HL-60/S4 treated with retinoic acid at 250 ng/mL for 4 days and 3 days (cell line): Measurements from ENCODE around the gene CXCL16.

ENCODE experiments used
- in situ Hi-C: fragments of 300-500 bp; cut with MboI; formaldehyde crosslinking; loops from 2 replicates; pipeline ENCODE4 v1.7.0; 2022; ENCODE audit warnings: low sequenced_read_pairs

Gene CXCL16

GRCh38 chr17:4722678-4723240, 17.0 kb downstream of the CXCL16 start:
- in situ Hi-C loops = no loop called here

GRCh38 chr17:4721203-4722135, 18.3 kb downstream of the CXCL16 start:
- in situ Hi-C loops = no loop called here

- in situ Hi-C loops = no loop called here
These were observed 18.9 kb downstream of the CXCL16 start for GRCh38 chr17:4720787-4721186.

GRCh38 chr17:4719684-4720221, 20.0 kb downstream of the CXCL16 start:
- in situ Hi-C loops = loop anchor here (10.0 kb wide), 1 partner anchor 165 kb away; no protein-coding TSS in a partner anchor

GRCh38 chr17:4719146-4719545, 20.6 kb downstream of the CXCL16 start:
- in situ Hi-C loops = loop anchor here (10.0 kb wide), 1 partner anchor 166 kb away; no protein-coding TSS in a partner anchor

- in situ Hi-C loops = loop anchor here (10.0 kb wide), 1 partner anchor 167 kb away; no protein-coding TSS in a partner anchor
These were observed 21.5 kb downstream of the CXCL16 start for GRCh38 chr17:4718276-4718675.

- in situ Hi-C loops = loop anchor here (10.0 kb wide), 1 partner anchor 167 kb away; no protein-coding TSS in a partner anchor
These were observed 21.9 kb downstream of the CXCL16 start for GRCh38 chr17:4717791-4718190.

GRCh38 chr17:4716081-4716480, 23.6 kb downstream of the CXCL16 start:
- in situ Hi-C loops = loop anchor here (10.0 kb wide), 1 partner anchor 169 kb away; no protein-coding TSS in a partner anchor

- in situ Hi-C loops = loop anchor here (10.0 kb wide), 1 partner anchor 170 kb away; no protein-coding TSS in a partner anchor
These were observed 24.5 kb downstream of the CXCL16 start for GRCh38 chr17:4715063-4715744.

- in situ Hi-C loops = loop anchor here (10.0 kb wide), 1 partner anchor 170 kb away; no protein-coding TSS in a partner anchor
These were observed 25.2 kb downstream of the CXCL16 start for GRCh38 chr17:4714340-4715062.

- in situ Hi-C loops = loop anchor here (10.0 kb wide), 1 partner anchor 172 kb away; no protein-coding TSS in a partner anchor
These were observed 27.2 kb downstream of the CXCL16 start for GRCh38 chr17:4712526-4712925.

- in situ Hi-C loops = loop anchor here (10.0 kb wide), 1 partner anchor 173 kb away; no protein-coding TSS in a partner anchor
These were observed 28.0 kb downstream of the CXCL16 start for GRCh38 chr17:4711661-4712181.

- in situ Hi-C loops = loop anchor here (10.0 kb wide), 1 partner anchor 174 kb away; no protein-coding TSS in a partner anchor
These were observed 28.8 kb downstream of the CXCL16 start for GRCh38 chr17:4710693-4711634.

GRCh38 chr17:4709794-4710692, 29.7 kb downstream of the CXCL16 start, which contains the start of gene ARRB2:
ARRB2 (plus strand) TSS chr17:4710632; CDS start chr17:4710722, 90 bp downstream.
- in situ Hi-C loops = loop anchor here (10.0 kb wide), 1 partner anchor 175 kb away; no protein-coding TSS in a partner anchor

GRCh38 chr17:4708436-4708835, 31.3 kb downstream of the CXCL16 start:
- in situ Hi-C loops = no loop called here

- in situ Hi-C loops = no loop called here
These were observed 33.6 kb downstream of the CXCL16 start for GRCh38 chr17:4706121-4706520.

GRCh38 chr17:4704991-4705390, 34.7 kb downstream of the CXCL16 start:
- in situ Hi-C loops = no loop called here
